GM18507 (cell line): Measurements from ENCODE around the gene PLS1.
A peak's percentile ranks its signal among the peaks of the same experiment; 100 is the strongest.
"Not testable (repeated sequence)": the region's sequence is repeated elsewhere in the genome, so short reads cannot be mapped to it uniquely, and the experiment has no call there.

Source experiments
- DNase-seq: peaks from one replicate; pipeline ENCODE4 v3.0.0; 2011; ENCODE audit warnings: low read depth; ENCODE audit not compliant: insufficient read length; ENCODE audit errors: extremely low spot score
- FAIRE-seq: peaks from 2 replicates; lab custom pipeline; 2011; peaks lifted over from hg19 to GRCh38; lab: Jason Lieb, UNC

The PLS1 gene

DNA sequence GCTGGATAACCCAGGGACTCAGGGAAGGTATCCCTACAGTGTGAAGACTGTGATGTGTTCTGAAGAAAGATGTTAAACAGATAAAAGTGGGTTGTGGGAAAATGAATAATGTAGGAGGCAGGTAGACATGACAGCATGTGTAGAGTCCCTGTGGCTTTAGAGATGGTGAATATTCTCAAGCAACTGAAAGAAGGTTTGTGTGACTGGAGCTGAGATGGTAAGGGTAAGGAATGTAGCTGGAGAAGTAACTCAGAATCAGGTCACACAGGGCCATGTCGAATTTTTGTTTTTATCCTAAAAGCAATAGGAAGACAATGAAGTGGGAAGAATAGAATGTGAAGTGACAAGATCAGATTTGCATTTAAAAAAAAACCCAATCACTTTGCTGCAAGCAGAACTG lies 73.9 kb downstream of the PLS1 start:
- FAIRE-seq: no peak
- DNase-seq: no peak

GRCh38 chr3:142676151-142676550 lies 80.0 kb downstream of the PLS1 start:
- FAIRE-seq: no peak
- DNase-seq: no peak

GRCh38 chr3:142680710-142681109 lies 84.5 kb downstream of the PLS1 start:
- no peak for FAIRE-seq
- DNase-seq: no peak

DNA sequence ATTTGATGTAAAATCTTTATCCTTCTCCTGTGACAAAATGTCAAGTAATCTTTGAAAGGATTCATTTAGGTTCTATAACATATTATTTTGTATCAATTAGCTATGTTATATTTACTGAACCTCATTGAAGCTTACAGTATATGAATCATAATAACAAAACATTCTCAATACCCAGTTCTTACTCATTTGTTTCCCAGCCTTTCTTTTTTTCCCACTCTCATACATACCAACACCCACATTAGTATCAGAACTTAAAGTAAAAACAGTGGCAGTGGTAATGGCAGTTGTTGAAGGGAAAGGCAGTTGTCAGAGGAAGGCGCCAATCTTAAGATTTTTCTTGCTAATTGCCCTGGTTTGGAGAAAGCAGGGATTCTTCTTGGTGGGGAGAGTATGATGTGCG lies 94.4 kb downstream of the PLS1 start:
- FAIRE-seq: no peak
- DNase-seq: no peak

DNA sequence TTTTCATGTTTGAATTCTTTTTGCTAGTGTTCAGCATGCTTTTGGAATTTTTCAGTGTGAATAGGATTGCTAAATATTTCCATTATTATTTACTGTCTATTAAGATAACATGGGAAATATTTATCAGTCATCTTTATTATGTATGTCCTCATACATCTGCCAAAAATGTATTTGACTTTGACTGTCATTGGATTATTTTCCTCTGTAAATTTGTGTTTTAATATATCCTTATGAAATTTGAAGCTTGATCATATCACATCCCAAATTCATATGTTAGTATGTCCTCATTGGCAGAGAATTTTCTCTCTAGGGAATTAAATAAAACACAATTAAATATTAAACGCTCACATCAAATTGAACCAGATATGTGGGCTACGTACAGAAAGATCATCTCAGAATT lies 95.3 kb downstream of the PLS1 start:
- no peak for FAIRE-seq
- no peak for DNase-seq

DNA sequence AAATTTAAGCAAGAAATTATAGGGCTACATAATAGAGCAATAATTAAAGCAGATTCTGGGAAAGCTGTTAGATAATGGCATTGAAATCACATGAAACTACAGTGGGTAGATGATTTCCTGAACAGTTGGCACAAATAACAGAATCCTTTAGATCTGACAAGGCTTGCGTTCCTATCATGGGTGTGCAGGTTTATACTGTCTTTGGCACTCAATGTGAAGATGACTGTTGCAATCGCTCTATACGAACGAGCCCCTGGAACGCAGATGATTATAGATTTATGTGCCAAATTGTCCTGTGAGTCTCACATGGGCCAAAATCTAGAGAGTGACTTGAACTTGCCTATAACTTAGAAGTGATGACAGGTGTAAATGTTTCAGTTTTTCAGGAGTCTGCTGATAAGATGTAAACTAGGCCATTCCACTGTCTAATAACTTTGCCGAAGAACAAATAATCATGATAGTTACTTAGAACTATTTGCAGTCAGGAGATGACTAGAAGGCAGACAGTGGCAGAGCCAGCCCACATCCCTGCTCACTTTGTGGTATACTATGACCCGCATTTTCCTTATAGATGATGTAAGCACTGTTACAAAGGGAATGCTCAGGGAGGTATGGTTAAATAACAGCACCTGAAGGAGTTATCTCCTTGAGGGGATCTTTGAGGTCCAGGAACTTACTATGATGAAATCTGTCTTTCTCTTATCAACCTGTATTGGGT lies 97.1 kb downstream of the PLS1 start:
- no peak for FAIRE-seq

GRCh38 chr3:142694225-142694624 lies 98.0 kb downstream of the PLS1 start:
- FAIRE-seq: no peak

More for the DNA sequence above, 97.1 kb downstream of the PLS1 start:
- DNase-seq: no peak

GRCh38 chr3:142705198-142705597 lies 109.0 kb downstream of the PLS1 start:
- no peak for FAIRE-seq

More at GRCh38 chr3:142694225-142694624, 98.0 kb downstream of the PLS1 start:
- DNase-seq: no peak

GRCh38 chr3:142706321-142707127 lies 110.3 kb downstream of the PLS1 start:
- DNase-seq (no peak), FAIRE-seq (no peak)

More at GRCh38 chr3:142705198-142705597, 109.0 kb downstream of the PLS1 start:
- no peak for DNase-seq

DNA sequence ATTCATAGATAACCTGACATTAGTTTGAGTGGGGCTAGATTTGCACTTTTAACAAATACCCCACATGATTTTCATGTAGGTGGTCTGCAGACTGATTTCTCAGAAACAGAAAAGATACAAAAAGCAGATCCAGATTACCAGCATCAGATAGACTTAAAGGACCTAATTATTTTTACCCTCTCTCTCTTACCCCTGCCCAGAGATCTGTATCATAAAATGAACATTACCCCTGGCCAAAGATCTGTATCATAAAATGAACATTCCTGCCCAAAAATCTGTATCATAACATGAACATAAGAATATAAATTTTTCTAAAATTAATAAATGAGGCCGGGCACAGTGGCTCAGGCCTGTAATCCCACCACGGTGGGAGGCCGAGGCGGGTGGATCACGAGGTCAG lies 113.0 kb downstream of the PLS1 start:
- FAIRE-seq: no peak
- no peak for DNase-seq

GRCh38 chr3:142714882-142715281 lies 118.7 kb downstream of the PLS1 start:
- not testable (repeated sequence) for FAIRE-seq, DNase-seq

DNA sequence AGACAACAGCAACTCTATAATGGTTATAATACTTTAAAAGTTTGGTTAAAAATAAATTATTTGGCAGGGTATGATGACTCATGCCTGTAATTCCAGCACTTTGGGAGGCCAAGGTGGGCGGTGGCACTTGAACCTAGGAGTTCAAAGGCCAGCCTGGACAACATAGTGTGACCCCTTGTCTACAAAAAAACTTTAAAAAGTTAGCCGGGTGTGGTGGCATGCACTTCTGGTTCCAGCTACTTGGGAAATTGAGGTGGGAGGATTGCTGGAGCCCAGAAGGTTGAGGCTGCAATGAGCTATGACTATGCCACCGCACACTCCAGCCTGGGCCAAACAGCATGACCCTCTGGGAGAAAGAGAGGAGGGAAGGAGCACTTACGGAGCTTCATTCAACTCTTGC lies 119.9 kb downstream of the PLS1 start:
- no peak for FAIRE-seq
- DNase-seq: no peak

GRCh38 chr3:142723665-142723967 lies 127.4 kb downstream of the PLS1 start:
- DNase-seq: no peak
- no peak for FAIRE-seq

- FAIRE-seq (peak; percentile 72), DNase-seq (peak; percentile 90)
Measured at GRCh38 chr3:142723968-142724681, 127.9 kb downstream of the PLS1 start, which contains the start of gene TRPC1. TRPC1 (plus strand) TSS chr3:142724034; CDS start chr3:142724560, 526 bp downstream.

- no peak for DNase-seq
- FAIRE-seq: no peak
Measured at GRCh38 chr3:142724682-142725356, 128.6 kb downstream of the PLS1 start.

- DNase-seq: no peak
- no peak for FAIRE-seq
Measured at GRCh38 chr3:142725357-142725739, 129.2 kb downstream of the PLS1 start.

- no peak for FAIRE-seq
- DNase-seq: no peak
Measured at GRCh38 chr3:142726017-142726416, 129.8 kb downstream of the PLS1 start.

- FAIRE-seq (no peak), DNase-seq (no peak)
Measured at GRCh38 chr3:142732066-142732465, 135.9 kb downstream of the PLS1 start.

DNA sequence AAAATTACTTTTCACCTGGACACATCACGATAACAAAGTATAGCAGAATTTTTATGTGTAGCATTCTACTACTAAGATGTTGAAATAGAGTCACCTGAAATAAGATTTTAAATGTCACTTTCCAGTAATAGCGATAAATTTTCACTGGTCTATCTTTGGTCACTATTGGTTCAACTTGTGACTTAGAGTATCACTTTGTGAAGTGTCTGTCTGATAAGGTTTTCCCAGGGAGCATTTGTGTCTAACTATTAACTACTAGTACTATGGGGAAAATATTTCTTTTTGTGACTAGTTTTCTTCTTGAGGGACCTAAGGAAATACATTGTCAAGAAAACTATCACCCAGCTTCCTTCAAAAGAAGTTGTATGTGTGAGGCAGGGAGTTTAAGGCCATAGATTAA lies 138.6 kb downstream of the PLS1 start:
- FAIRE-seq (no peak), DNase-seq (no peak)

- FAIRE-seq (no peak), DNase-seq (no peak)
Measured at GRCh38 chr3:142735462-142735861, 139.3 kb downstream of the PLS1 start.
